ENCODE measurements around the gene GRM8. TPM values are rescaled to one million over a fixed set of nuclear protein-coding genes. Genes with fewer than 3 reads are reported as not detected.

The GRM8 gene
- total RNA-seq, 1 experiment from 2014 or later = 1.8 TPM

GRCh38 chr7:127035203-127035849 lies 217.4 kb downstream of the GRM8 start:
- H2BK20ac ChIP-seq (ENCODE audit: low read depth, low read length, poor library complexity, severe bottlenecking) = no peak overlapping the region
- no peaks in the 10 kb centered on the region for H3K27me3 ChIP-seq (ENCODE audit: insufficient read depth, low read length)
- H2BK15ac ChIP-seq (ENCODE audit: low read depth, low read length) = no peak overlapping the region
- no peak overlapping the region for H3K18ac ChIP-seq (ENCODE audit: insufficient read length, low read depth, low read length)
- H3K27ac ChIP-seq (ENCODE audit: insufficient read length, low read depth, low read length) = no peak overlapping the region
- no peak overlapping the region for H2AK5ac ChIP-seq (ENCODE audit: insufficient read length, low read length)
- no peak overlapping the region for H3K23ac ChIP-seq (ENCODE audit: insufficient read length, low read depth, low read length)
- no peak overlapping the region for H3K56ac ChIP-seq (ENCODE audit: insufficient read length, low read depth, low read length)
- H4K20me1 ChIP-seq (ENCODE audit: control insufficient read depth, insufficient read depth, insufficient read length) = no peaks in the 10 kb centered on the region
- DNase-seq = no peak
- Mint-ChIP-seq H3K36me3 (ENCODE audit: insufficient read depth in 1 of 3, low read depth in 3 of 3) (no peaks in the 10 kb centered on the region), H3K27me3 (ENCODE audit: low read depth) (peaks cover 2% of the 10 kb centered on the region), H3K4me3 (no peak overlapping the region), H3K4me1 (no peaks in the 10 kb centered on the region), H3K9me3 (no peaks in the 10 kb centered on the region), H3K27ac (no peak overlapping the region)
- no peak overlapping the region for H4K91ac ChIP-seq (ENCODE audit: insufficient read length, low read depth, low read length)
- no peaks in the 10 kb centered on the region for H3K79me1 ChIP-seq (ENCODE audit: insufficient read depth, low read depth, low read length, poor library complexity, severe bottlenecking)
- no peaks in the 10 kb centered on the region for H3K79me2 ChIP-seq (ENCODE audit: insufficient read depth, low read length)
- no peak overlapping the region for H2BK12ac ChIP-seq (ENCODE audit: insufficient read length, low read depth, low read length)
- H3K14ac ChIP-seq (ENCODE audit: insufficient read depth, low read length) = no peak overlapping the region
- no peak overlapping the region for H2BK5ac ChIP-seq (ENCODE audit: insufficient read length, low read length)
- no peak overlapping the region for H3K9ac ChIP-seq (ENCODE audit: extremely low read depth, insufficient read length, low read length)
- H2AFZ ChIP-seq (ENCODE audit: low read length) = no peak overlapping the region
- H3K4me1 ChIP-seq (ENCODE audit: insufficient read depth, low read length) = no peaks in the 10 kb centered on the region
- WGBS (ENCODE audit: extremely low coverage, insufficient read length, low lambda C conversion rate) = no CpG with 5 or more reads among the region's 6 CpGs
- H4K5ac ChIP-seq (ENCODE audit: insufficient read length, low read depth, low read length) = no peak overlapping the region
- H3K23me2 ChIP-seq (ENCODE audit: insufficient read length, low read depth, low read length, poor library complexity, severe bottlenecking) = no peaks in the 10 kb centered on the region
- H3K4me2 ChIP-seq (ENCODE audit: insufficient read depth, insufficient read length, low read length) = no peak overlapping the region
- no peak for TF ChIP-seq CTCF (conservative IDR thresholded peaks at IDR 0.05)
- H3K4ac ChIP-seq (ENCODE audit: low read depth, low read length) = no peak overlapping the region
- no peak overlapping the region for H2BK120ac ChIP-seq (ENCODE audit: low read depth, low read length, poor library complexity, severe bottlenecking)
- no peak overlapping the region for H3T11ph ChIP-seq (ENCODE audit: low read length)
- H3K9me3 ChIP-seq (ENCODE audit: control insufficient read depth, low read depth, low read length) = no peaks in the 10 kb centered on the region
- no peak overlapping the region for H4K8ac ChIP-seq (replicated peaks; ENCODE audit: insufficient read length, low read depth, low read length)

Data from H9 (cell line).